ENCODE measurements around the gene TMEM260. TPM values are rescaled to one million over a fixed set of nuclear protein-coding genes. Genes with fewer than 3 reads are reported as not detected.
"Not testable (repeated sequence)": the region's sequence is repeated elsewhere in the genome, so short reads cannot be mapped to it uniquely, and the experiment has no call there.

TMEM260 gene
- total RNA-seq, 2 experiments from 2014 or later, result 9.6 to 11.9 TPM

GRCh38 chr14:56659964-56660551 lies 80.5 kb downstream of the TMEM260 start:
- Mint-ChIP-seq H3K4me3 (no peak overlapping the region), H3K36me3 (ENCODE audit: low read depth) (no peaks in the 10 kb centered on the region), H3K27me3 (ENCODE audit: low read depth) (no peaks in the 10 kb centered on the region), H3K4me1 (ENCODE audit: low read depth) (no peaks in the 10 kb centered on the region), H3K27ac (no peak overlapping the region), H3K9me3 (no peaks in the 10 kb centered on the region)
- DNase-seq, result no peak
- CTCF ChIA-PET, result interaction anchor here (0.9 to 1.5 kb wide), 3 partner anchors 114 to 508 kb away, joined by 3 to 4 read pairs (median 3); no protein-coding TSS in a partner anchor
- intact Hi-C loops (cut with micrococcal nuclease), result loop anchor here (1.0 to 5.0 kb wide), 5 partner anchors 169 to 657 kb away; no protein-coding TSS in a partner anchor

- H3K27me3 Mint-ChIP-seq (ENCODE audit: low read depth), result no peaks in the 10 kb centered on the region
- no peak overlapping the region for H3K27ac Mint-ChIP-seq
- intact Hi-C loops (cut with micrococcal nuclease), result loop anchor here (1.0 to 5.0 kb wide), 5 partner anchors 170 to 656 kb away; no protein-coding TSS in a partner anchor
- no peak for DNase-seq
- no peaks in the 10 kb centered on the region for H3K9me3 Mint-ChIP-seq
- no peak overlapping the region for H3K4me3 Mint-ChIP-seq
- H3K36me3 Mint-ChIP-seq (ENCODE audit: low read depth), result no peaks in the 10 kb centered on the region
- H3K4me1 Mint-ChIP-seq (ENCODE audit: low read depth), result no peaks in the 10 kb centered on the region
- CTCF ChIA-PET, result interaction anchor here (0.7 to 1.5 kb wide), 2 partner anchors 83 to 170 kb away, joined by 3 to 4 read pairs; no protein-coding TSS in a partner anchor
Measured at GRCh38 chr14:56660677-56661389, 81.2 kb downstream of the TMEM260 start.

GRCh38 chr14:56661478-56661877 lies 81.9 kb downstream of the TMEM260 start:
- CTCF ChIA-PET, result interaction anchor here (0.7 kb wide), 1 partner anchor 84 kb away, joined by 3 read pairs; no protein-coding TSS in a partner anchor
- Mint-ChIP-seq H3K4me1 (ENCODE audit: low read depth) (no peaks in the 10 kb centered on the region), H3K9me3 (peaks cover 3% of the 10 kb centered on the region), H3K4me3 (no peak overlapping the region), H3K36me3 (ENCODE audit: low read depth) (peaks cover 3% of the 10 kb centered on the region), H3K27me3 (ENCODE audit: low read depth) (peaks cover 3% of the 10 kb centered on the region), H3K27ac (no peak overlapping the region)
- intact Hi-C loops (cut with micrococcal nuclease), result loop anchor here (2.0 to 5.0 kb wide), 2 partner anchors 521 to 633 kb away; no protein-coding TSS in a partner anchor
- DNase-seq, result no peak

GRCh38 chr14:56664811-56665421 lies 85.3 kb downstream of the TMEM260 start:
- no peak for DNase-seq
- intact Hi-C loops (cut with micrococcal nuclease), result loop anchor here (5.0 kb wide), 1 partner anchor 517 kb away; no protein-coding TSS in a partner anchor
- CTCF ChIA-PET, result interaction anchor here (0.8 kb wide), 1 partner anchor 174 kb away, joined by 4 read pairs; no protein-coding TSS in a partner anchor
- no peak overlapping the region for H3K4me3 Mint-ChIP-seq
- H3K36me3 Mint-ChIP-seq (ENCODE audit: low read depth), result peaks cover 7% of the 10 kb centered on the region
- H3K27ac Mint-ChIP-seq, result no peak overlapping the region
- H3K4me1 Mint-ChIP-seq (ENCODE audit: low read depth), result no peaks in the 10 kb centered on the region
- H3K9me3 Mint-ChIP-seq, result peaks cover 7% of the 10 kb centered on the region
- H3K27me3 Mint-ChIP-seq (ENCODE audit: low read depth), result peaks cover 3% of the 10 kb centered on the region

GRCh38 chr14:56666294-56666693 lies 86.7 kb downstream of the TMEM260 start:
- DNase-seq, result no peak
- Mint-ChIP-seq H3K9me3 (peaks cover 7% of the 10 kb centered on the region), H3K4me1 (ENCODE audit: low read depth) (no peaks in the 10 kb centered on the region), H3K27ac (peak overlapping the region; percentile 48), H3K4me3 (no peak overlapping the region), H3K36me3 (ENCODE audit: low read depth) (peaks cover 7% of the 10 kb centered on the region), H3K27me3 (ENCODE audit: low read depth) (peaks cover 3% of the 10 kb centered on the region)
- CTCF ChIA-PET, result no interaction called here
- intact Hi-C loops (cut with micrococcal nuclease), result no loop called here

GRCh38 chr14:56666716-56667115 lies 87.1 kb downstream of the TMEM260 start:
- intact Hi-C loops (cut with micrococcal nuclease), result no loop called here
- H3K27ac Mint-ChIP-seq, result no peak overlapping the region
- peaks cover 7% of the 10 kb centered on the region for H3K36me3 Mint-ChIP-seq (ENCODE audit: low read depth)
- H3K9me3 Mint-ChIP-seq, result peaks cover 7% of the 10 kb centered on the region
- H3K4me3 Mint-ChIP-seq, result no peak overlapping the region
- CTCF ChIA-PET, result no interaction called here
- peaks cover 3% of the 10 kb centered on the region for H3K27me3 Mint-ChIP-seq (ENCODE audit: low read depth)
- no peaks in the 10 kb centered on the region for H3K4me1 Mint-ChIP-seq (ENCODE audit: low read depth)
- no peak for DNase-seq

- H3K4me3 Mint-ChIP-seq; H3K27ac Mint-ChIP-seq; intact Hi-C loops (cut with micrococcal nuclease); H3K9me3 Mint-ChIP-seq; CTCF ChIA-PET; DNase-seq; H3K4me1 Mint-ChIP-seq (ENCODE audit: low read depth); H3K27me3 Mint-ChIP-seq (ENCODE audit: low read depth); H3K36me3 Mint-ChIP-seq (ENCODE audit: low read depth): not testable (repeated sequence)
Measured at GRCh38 chr14:56667290-56667689, 87.7 kb downstream of the TMEM260 start.

GRCh38 chr14:56676042-56676441 lies 96.4 kb downstream of the TMEM260 start:
- intact Hi-C loops (cut with micrococcal nuclease), result no loop called here
- H3K27me3 Mint-ChIP-seq (ENCODE audit: low read depth), result no peaks in the 10 kb centered on the region
- peaks cover 3% of the 10 kb centered on the region for H3K9me3 Mint-ChIP-seq
- no peak for DNase-seq
- H3K4me1 Mint-ChIP-seq (ENCODE audit: low read depth), result no peaks in the 10 kb centered on the region
- H3K27ac Mint-ChIP-seq, result no peak overlapping the region
- H3K36me3 Mint-ChIP-seq (ENCODE audit: low read depth), result no peaks in the 10 kb centered on the region
- CTCF ChIA-PET, result no interaction called here
- no peak overlapping the region for H3K4me3 Mint-ChIP-seq

- CTCF ChIA-PET, result no interaction called here
- DNase-seq, result no peak
- H3K9me3 Mint-ChIP-seq, result no peaks in the 10 kb centered on the region
- intact Hi-C loops (cut with micrococcal nuclease), result no loop called here
- H3K27ac Mint-ChIP-seq, result no peak overlapping the region
- no peak overlapping the region for H3K4me3 Mint-ChIP-seq
- no peaks in the 10 kb centered on the region for H3K27me3 Mint-ChIP-seq (ENCODE audit: low read depth)
- no peaks in the 10 kb centered on the region for H3K36me3 Mint-ChIP-seq (ENCODE audit: low read depth)
- no peaks in the 10 kb centered on the region for H3K4me1 Mint-ChIP-seq (ENCODE audit: low read depth)
Measured at GRCh38 chr14:56678838-56679237, 99.2 kb downstream of the TMEM260 start.

GRCh38 chr14:56686416-56686815 lies 106.8 kb downstream of the TMEM260 start:
- Mint-ChIP-seq H3K27me3 (ENCODE audit: low read depth) (no peaks in the 10 kb centered on the region), H3K36me3 (ENCODE audit: low read depth) (no peaks in the 10 kb centered on the region), H3K9me3 (no peaks in the 10 kb centered on the region), H3K4me1 (ENCODE audit: low read depth) (no peaks in the 10 kb centered on the region), H3K4me3 (no peak overlapping the region), H3K27ac (no peak overlapping the region)
- DNase-seq, result no peak
- intact Hi-C loops (cut with micrococcal nuclease), result no loop called here
- CTCF ChIA-PET, result interaction anchor here (0.9 kb wide), 1 partner anchor 192 kb away, joined by 3 read pairs; no protein-coding TSS in a partner anchor

GRCh38 chr14:56687123-56687522 lies 107.5 kb downstream of the TMEM260 start:
- intact Hi-C loops (cut with micrococcal nuclease), result no loop called here
- H3K4me3 Mint-ChIP-seq, result no peak overlapping the region

GRCh38 chr14:56694609-56695008 lies 115.0 kb downstream of the TMEM260 start:
- DNase-seq, result no peak
- H3K9me3 Mint-ChIP-seq, result no peaks in the 10 kb centered on the region
- H3K4me1 Mint-ChIP-seq (ENCODE audit: low read depth), result no peaks in the 10 kb centered on the region
- H3K36me3 Mint-ChIP-seq (ENCODE audit: low read depth), result no peaks in the 10 kb centered on the region
- no peak overlapping the region for H3K27ac Mint-ChIP-seq
- CTCF ChIA-PET, result no interaction called here
- H3K27me3 Mint-ChIP-seq (ENCODE audit: low read depth), result peaks cover 21% of the 10 kb centered on the region
- no peak overlapping the region for H3K4me3 Mint-ChIP-seq
- intact Hi-C loops (cut with micrococcal nuclease), result no loop called here

More at GRCh38 chr14:56687123-56687522, 107.5 kb downstream of the TMEM260 start:
- Mint-ChIP-seq H3K9me3 (no peaks in the 10 kb centered on the region), H3K36me3 (ENCODE audit: low read depth) (no peaks in the 10 kb centered on the region), H3K4me1 (ENCODE audit: low read depth) (no peaks in the 10 kb centered on the region), H3K27me3 (ENCODE audit: low read depth) (no peaks in the 10 kb centered on the region), H3K27ac (no peak overlapping the region)
- DNase-seq, result no peak
- CTCF ChIA-PET, result no interaction called here
